ENCODE results near the gene C7orf57. TPM values are rescaled to one million over a fixed set of nuclear protein-coding genes. Genes with fewer than 3 reads are reported as not detected.
A peak's percentile ranks its signal among the peaks of the same experiment; 100 is the strongest.

C7orf57 gene
- total RNA-seq, 2 experiments from 2014 or later, result 0.33 to 0.46 TPM

GRCh38 chr7:48035967-48036478 lies 680 bp downstream of the C7orf57 start:
- Mint-ChIP-seq H3K27me3 (peaks cover 36% of the 10 kb centered on the region), H3K27ac (no peak overlapping the region), H3K4me3 (peak overlapping the region; percentile 71), H3K4me1 (peaks cover 10% of the 10 kb centered on the region), H3K9me3 (ENCODE audit: low read depth) (no peaks in the 10 kb centered on the region), H3K36me3 (ENCODE audit: low read depth) (no peaks in the 10 kb centered on the region)
- intact Hi-C loops (cut with DNase I, micrococcal nuclease), result loop anchor here (1.0 to 5.0 kb wide), 7 partner anchors 41 to 75 kb away; partner anchors contain the start of genes HUS1 (in 1 of the 2) and UPP1 (in 1 of the 2)
- CTCF ChIA-PET, result no interaction called here
- DNase-seq, result peak; percentile 16
- no peak for ATAC-seq
- POLR2A ChIA-PET, result no interaction called here

GRCh38 chr7:48038815-48039506 lies 3.6 kb downstream of the C7orf57 start:
- DNase-seq (no peak), ATAC-seq (no peak)
- Mint-ChIP-seq H3K36me3 (ENCODE audit: low read depth) (no peaks in the 10 kb centered on the region), H3K27ac (no peak overlapping the region), H3K4me3 (no peak overlapping the region), H3K27me3 (peaks cover 28% of the 10 kb centered on the region), H3K4me1 (peaks cover 30% of the 10 kb centered on the region), H3K9me3 (ENCODE audit: low read depth) (no peaks in the 10 kb centered on the region)
- intact Hi-C loops (cut with DNase I, micrococcal nuclease), result loop anchor here in 1 of 2 experiments (5.0 kb wide), 1 partner anchor 47 kb away; no protein-coding TSS in a partner anchor
- POLR2A ChIA-PET, result no interaction called here
- CTCF ChIA-PET, result interaction anchor here (0.6 kb wide), 1 partner anchor 57 kb away, joined by 5 read pairs; no protein-coding TSS in a partner anchor

GRCh38 chr7:48040944-48041652 lies 5.8 kb downstream of the C7orf57 start:
- ATAC-seq (peak; percentile 20), DNase-seq (no peak)
- no peaks in the 10 kb centered on the region for H3K36me3 Mint-ChIP-seq (ENCODE audit: low read depth)
- H3K27ac Mint-ChIP-seq, result peak overlapping the region; percentile 80
- intact Hi-C loops (cut with DNase I, micrococcal nuclease), result no loop called here
- peaks cover 39% of the 10 kb centered on the region for H3K4me1 Mint-ChIP-seq
- CTCF ChIA-PET, result interaction anchor here (0.8 to 1.1 kb wide), 2 partner anchors 16 to 41 kb away, joined by 3 read pairs; no protein-coding TSS in a partner anchor
- no peak overlapping the region for H3K4me3 Mint-ChIP-seq
- peaks cover 20% of the 10 kb centered on the region for H3K27me3 Mint-ChIP-seq
- POLR2A ChIA-PET, result no interaction called here
- no peaks in the 10 kb centered on the region for H3K9me3 Mint-ChIP-seq (ENCODE audit: low read depth)

DNA sequence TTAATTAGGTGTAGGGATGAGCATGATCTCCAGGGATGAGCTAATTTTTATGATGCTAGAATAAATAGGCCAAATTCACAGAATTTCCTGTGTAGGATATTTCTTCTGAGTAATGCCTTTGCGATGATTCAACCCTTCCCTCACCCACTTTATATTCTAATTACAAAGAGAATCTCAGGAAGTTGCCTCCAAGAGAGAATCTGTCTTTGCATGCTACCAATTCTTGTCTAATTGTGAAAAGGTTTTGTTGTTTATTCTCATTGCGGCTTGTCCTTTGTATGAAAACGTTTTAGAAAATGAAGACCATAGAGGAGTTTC lies 6.3 kb downstream of the C7orf57 start:
- H3K4me1 Mint-ChIP-seq, result peaks cover 40% of the 10 kb centered on the region
- H3K9me3 Mint-ChIP-seq (ENCODE audit: low read depth), result no peaks in the 10 kb centered on the region
- no peak overlapping the region for H3K4me3 Mint-ChIP-seq
- no peak for DNase-seq
- CTCF ChIA-PET, result interaction anchor here (0.8 to 1.1 kb wide), 3 partner anchors 15 to 42 kb away, joined by 3 read pairs; no protein-coding TSS in a partner anchor
- ATAC-seq, result peak; percentile 65
- no peaks in the 10 kb centered on the region for H3K36me3 Mint-ChIP-seq (ENCODE audit: low read depth)
- intact Hi-C loops (cut with DNase I, micrococcal nuclease), result no loop called here
- POLR2A ChIA-PET, result no interaction called here
- H3K27ac Mint-ChIP-seq, result peak overlapping the region; percentile 80
- H3K27me3 Mint-ChIP-seq, result peaks cover 15% of the 10 kb centered on the region

DNA sequence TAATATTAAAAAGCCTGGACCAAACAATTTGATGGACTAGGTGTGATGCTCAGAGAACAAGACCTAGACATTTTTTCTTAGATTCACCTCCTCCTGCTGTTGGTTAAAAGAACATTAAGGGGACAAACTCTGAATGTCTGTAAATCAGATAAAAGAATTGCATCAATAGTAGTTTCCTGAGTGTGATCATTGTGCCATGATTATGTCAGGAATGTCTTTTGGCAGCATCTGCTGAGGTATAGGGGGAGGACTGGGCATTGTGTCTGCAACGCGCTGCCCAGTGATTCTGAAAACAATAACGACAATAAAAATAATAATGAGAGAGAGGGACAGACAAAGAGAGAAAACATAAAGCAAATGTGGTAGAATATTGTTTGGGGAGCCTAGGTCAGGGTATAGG lies 6.9 kb downstream of the C7orf57 start:
- DNase-seq (no peak), ATAC-seq (no peak)
- peak overlapping the region; percentile 80 for H3K27ac Mint-ChIP-seq
- POLR2A ChIA-PET, result no interaction called here
- no peaks in the 10 kb centered on the region for H3K36me3 Mint-ChIP-seq (ENCODE audit: low read depth)
- peaks cover 10% of the 10 kb centered on the region for H3K27me3 Mint-ChIP-seq
- H3K4me3 Mint-ChIP-seq, result no peak overlapping the region
- CTCF ChIA-PET, result interaction anchor here (1.1 kb wide), 1 partner anchor 39 kb away, joined by 3 read pairs; no protein-coding TSS in a partner anchor
- intact Hi-C loops (cut with DNase I, micrococcal nuclease), result no loop called here
- peaks cover 43% of the 10 kb centered on the region for H3K4me1 Mint-ChIP-seq
- no peaks in the 10 kb centered on the region for H3K9me3 Mint-ChIP-seq (ENCODE audit: low read depth)

DNA sequence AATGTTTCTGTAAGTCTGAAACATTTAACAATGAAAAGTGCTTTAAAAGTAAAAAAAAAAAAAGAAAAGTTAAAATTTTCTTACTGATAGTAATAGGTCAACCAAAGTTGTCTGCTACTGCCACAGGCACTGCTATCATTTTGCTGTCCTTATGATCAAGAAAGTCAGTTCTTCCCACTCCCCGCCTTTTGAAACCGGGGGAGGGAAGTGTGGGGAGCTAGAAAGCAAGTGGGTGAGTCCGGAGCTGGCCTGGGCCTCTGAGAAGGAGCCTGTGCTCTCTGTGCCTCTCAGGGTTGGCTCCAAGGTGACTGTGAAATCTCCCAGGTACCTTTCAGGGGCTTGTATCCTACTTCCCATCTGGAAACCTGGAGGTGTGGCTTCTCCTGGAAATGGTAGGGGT lies 7.3 kb downstream of the C7orf57 start:
- intact Hi-C loops (cut with DNase I, micrococcal nuclease), result no loop called here
- Mint-ChIP-seq H3K27me3 (peaks cover 7% of the 10 kb centered on the region), H3K4me3 (no peak overlapping the region), H3K9me3 (ENCODE audit: low read depth) (no peaks in the 10 kb centered on the region), H3K27ac (peak overlapping the region; percentile 29), H3K4me1 (peaks cover 43% of the 10 kb centered on the region), H3K36me3 (ENCODE audit: low read depth) (no peaks in the 10 kb centered on the region)
- DNase-seq (no peak), ATAC-seq (no peak)
- CTCF ChIA-PET, result interaction anchor here (1.1 kb wide), 1 partner anchor 38 kb away, joined by 3 read pairs; no protein-coding TSS in a partner anchor
- POLR2A ChIA-PET, result no interaction called here

GRCh38 chr7:48045195-48045765 lies 9.9 kb downstream of the C7orf57 start:
- Mint-ChIP-seq H3K36me3 (ENCODE audit: low read depth) (no peaks in the 10 kb centered on the region), H3K4me1 (peaks cover 41% of the 10 kb centered on the region), H3K4me3 (no peak overlapping the region), H3K9me3 (ENCODE audit: low read depth) (no peaks in the 10 kb centered on the region), H3K27me3 (no peaks in the 10 kb centered on the region), H3K27ac (no peak overlapping the region)
- no peak for ATAC-seq
- no peak for DNase-seq
- ChIA-PET CTCF (interaction anchor here (0.9 kb wide), 1 partner anchor 14 kb away, joined by 4 read pairs; no protein-coding TSS in a partner anchor), POLR2A (no interaction called here)
- intact Hi-C loops (cut with DNase I, micrococcal nuclease), result no loop called here

- CTCF ChIA-PET, result interaction anchor here (0.6 kb wide), 1 partner anchor 88 kb away, joined by 3 read pairs; no protein-coding TSS in a partner anchor
- ATAC-seq (peak; percentile 48), DNase-seq (peak; percentile 33)
- H3K36me3 Mint-ChIP-seq (ENCODE audit: low read depth), result no peaks in the 10 kb centered on the region
- no peak overlapping the region for H3K27ac Mint-ChIP-seq
- no peak overlapping the region for H3K4me3 Mint-ChIP-seq
- H3K9me3 Mint-ChIP-seq (ENCODE audit: low read depth), result no peaks in the 10 kb centered on the region
- intact Hi-C loops (cut with DNase I, micrococcal nuclease), result no loop called here
- H3K27me3 Mint-ChIP-seq, result no peaks in the 10 kb centered on the region
- POLR2A ChIA-PET, result no interaction called here
- peaks cover 31% of the 10 kb centered on the region for H3K4me1 Mint-ChIP-seq
Observed at GRCh38 chr7:48046458-48046857, 11.1 kb downstream of the C7orf57 start.

- intact Hi-C loops (cut with DNase I, micrococcal nuclease), result no loop called here
- H3K9me3 Mint-ChIP-seq (ENCODE audit: low read depth), result no peaks in the 10 kb centered on the region
- DNase-seq, result no peak
- ChIA-PET POLR2A (no interaction called here), CTCF (interaction anchor here (1.3 kb wide), 1 partner anchor 56 kb away, joined by 4 read pairs; no protein-coding TSS in a partner anchor)
- H3K27me3 Mint-ChIP-seq, result no peaks in the 10 kb centered on the region
- H3K4me3 Mint-ChIP-seq, result no peak overlapping the region
- ATAC-seq, result no peak
- H3K27ac Mint-ChIP-seq, result no peak overlapping the region
- H3K4me1 Mint-ChIP-seq, result peaks cover 25% of the 10 kb centered on the region
- no peaks in the 10 kb centered on the region for H3K36me3 Mint-ChIP-seq (ENCODE audit: low read depth)
Observed at GRCh38 chr7:48048113-48048512, 12.8 kb downstream of the C7orf57 start.

- no peaks in the 10 kb centered on the region for H3K9me3 Mint-ChIP-seq (ENCODE audit: low read depth)
- ATAC-seq (no peak), DNase-seq (no peak)
- ChIA-PET CTCF (interaction anchor here (0.9 to 1.0 kb wide), 2 partner anchors 11 to 81 kb away, joined by 3 read pairs; no protein-coding TSS in a partner anchor), POLR2A (no interaction called here)
- no peaks in the 10 kb centered on the region for H3K36me3 Mint-ChIP-seq (ENCODE audit: low read depth)
- intact Hi-C loops (cut with DNase I, micrococcal nuclease), result no loop called here
- no peak overlapping the region for H3K4me3 Mint-ChIP-seq
- no peaks in the 10 kb centered on the region for H3K27me3 Mint-ChIP-seq
- no peak overlapping the region for H3K27ac Mint-ChIP-seq
- peaks cover 24% of the 10 kb centered on the region for H3K4me1 Mint-ChIP-seq
Observed at GRCh38 chr7:48049850-48050249, 14.5 kb downstream of the C7orf57 start.

DNA sequence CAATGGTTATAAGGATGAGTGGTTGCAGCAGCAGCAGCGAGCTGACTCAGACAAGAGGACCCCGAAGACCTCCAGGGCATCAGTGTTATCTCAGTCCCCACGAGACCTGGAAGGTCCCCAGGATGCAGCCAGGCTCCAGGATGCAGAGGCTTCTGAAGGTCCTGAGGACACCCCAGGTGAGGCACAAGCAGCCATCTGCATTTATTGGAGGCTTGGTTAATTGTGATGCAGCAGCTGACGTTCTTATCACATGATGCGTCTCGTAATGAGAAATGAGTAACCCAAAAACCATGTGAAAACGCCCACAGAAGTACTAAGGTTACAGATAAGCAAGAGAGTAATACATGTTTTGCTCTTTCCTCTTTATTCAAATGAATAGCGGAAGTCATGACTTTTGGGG lies 17.4 kb downstream of the C7orf57 start:
- ChIA-PET POLR2A (no interaction called here), CTCF (interaction anchor here (0.6 to 1.1 kb wide), 2 partner anchors 29 to 43 kb away, joined by 3 to 4 read pairs; no protein-coding TSS in a partner anchor)
- peak; percentile 46 for DNase-seq
- peak; percentile 87 for ATAC-seq
- H3K4me1 Mint-ChIP-seq, result peaks cover 10% of the 10 kb centered on the region
- no peaks in the 10 kb centered on the region for H3K36me3 Mint-ChIP-seq (ENCODE audit: low read depth)
- no peak overlapping the region for H3K27ac Mint-ChIP-seq
- no peaks in the 10 kb centered on the region for H3K27me3 Mint-ChIP-seq
- peaks cover 3% of the 10 kb centered on the region for H3K9me3 Mint-ChIP-seq (ENCODE audit: low read depth)
- H3K4me3 Mint-ChIP-seq, result no peak overlapping the region
- intact Hi-C loops (cut with DNase I, micrococcal nuclease), result loop anchor here in 1 of 2 experiments (1.0 kb wide), 1 partner anchor 33 kb away; no protein-coding TSS in a partner anchor

Measured in activated CD4-positive, alpha-beta T cell treated with anti-CD3 and anti-CD28 coated beads for 36 hours (primary cell).